GM19467 (cell line): ENCODE measurements around the gene NUDT4.
"Not testable (repeated sequence)": the region's sequence is repeated elsewhere in the genome, so short reads cannot be mapped to it uniquely, and the experiment has no call there.

Experiments
- ATAC-seq: cut with Tn5 transposase; IDR thresholded peaks from one replicate; pipeline ENCODE4 v1.9.1; 2021; ENCODE audit warnings: mild to moderate bottlenecking, moderate library complexity; ENCODE audit not compliant: unreplicated experiment

The NUDT4 gene

GRCh38 chr12:93365616-93366405 is 11.9 kb upstream of the NUDT4 start:
- ATAC-seq = no peak

- ATAC-seq = no peak
Observed at GRCh38 chr12:93366422-93366821, 11.3 kb upstream of the NUDT4 start.

GRCh38 chr12:93368766-93369165 is 9.0 kb upstream of the NUDT4 start:
- no peak for ATAC-seq

- no peak for ATAC-seq
Observed at GRCh38 chr12:93369505-93369904, 8.2 kb upstream of the NUDT4 start.

- ATAC-seq = no peak
Observed at GRCh38 chr12:93370947-93371346, 6.8 kb upstream of the NUDT4 start.

- no peak for ATAC-seq
Observed at GRCh38 chr12:93373961-93374656, 3.6 kb upstream of the NUDT4 start.

GRCh38 chr12:93375906-93376305 is 1.8 kb upstream of the NUDT4 start:
- ATAC-seq = no peak

- ATAC-seq = no peak
Observed at GRCh38 chr12:93376436-93377251, 1.1 kb upstream of the NUDT4 start.

- ATAC-seq = peak; percentile 29
Observed at GRCh38 chr12:93378196-93378997, 672 bp downstream of the NUDT4 start.

GRCh38 chr12:93378998-93379325 is 1.2 kb downstream of the NUDT4 start:
- ATAC-seq = no peak

GRCh38 chr12:93379326-93379980 is 1.7 kb downstream of the NUDT4 start:
- no peak for ATAC-seq

GRCh38 chr12:93379981-93380361 is 2.2 kb downstream of the NUDT4 start:
- ATAC-seq = no peak

GRCh38 chr12:93380480-93381121 is 2.9 kb downstream of the NUDT4 start:
- ATAC-seq = no peak

GRCh38 chr12:93381161-93381975 is 3.6 kb downstream of the NUDT4 start:
- ATAC-seq = no peak

- not testable (repeated sequence) for ATAC-seq
Observed at GRCh38 chr12:93381976-93382437, 4.3 kb downstream of the NUDT4 start.

- no peak for ATAC-seq
Observed at GRCh38 chr12:93387780-93388179, 10.1 kb downstream of the NUDT4 start.

GRCh38 chr12:93390031-93390430 is 12.3 kb downstream of the NUDT4 start:
- no peak for ATAC-seq

- no peak for ATAC-seq
Observed at GRCh38 chr12:93390549-93391297, 13.0 kb downstream of the NUDT4 start.
